Upper lobe of left lung (tissue), 4 donors: Measurements from ENCODE around the gene UBR2.

Source experiments
- EP300 ChIP-seq, 4 donors: sonication (generic); formaldehyde crosslinking; IDR thresholded peaks; one replicate each; pipeline ENCODE4 v1.5.1; 2017; ENCODE audit warnings: antibody characterized with exemption in 4 of 4, control low read depth in 2 of 4
- POLR2A ChIP-seq, 4 donors: fragments of 450-650 bp; IDR thresholded peaks; one replicate each; pipeline ENCODE4 v1.5.1; 2016 to 2017; ENCODE audit warnings: antibody characterized with exemption in 4 of 4, mild to moderate bottlenecking in 2 of 4
- POLR2AphosphoS5 ChIP-seq, 2 donors: sonication (generic); formaldehyde crosslinking; IDR thresholded peaks; one replicate each; pipeline ENCODE4 v1.5.1; 2017; ENCODE audit warnings: antibody characterized with exemption in 2 of 2
- TF ChIP-seq, protein P1 (sequence below), 6 experiments: fragments of 450-650 bp in 4 of 6; fragments of 200-600 bp in 2 of 6; sonication (generic) in 2 of 6; IDR thresholded peaks; one replicate each; pipeline ENCODE4 v1.5.1; 2016 to 2019; ENCODE audit warnings: antibody characterized with exemption in 6 of 6

DNA sequence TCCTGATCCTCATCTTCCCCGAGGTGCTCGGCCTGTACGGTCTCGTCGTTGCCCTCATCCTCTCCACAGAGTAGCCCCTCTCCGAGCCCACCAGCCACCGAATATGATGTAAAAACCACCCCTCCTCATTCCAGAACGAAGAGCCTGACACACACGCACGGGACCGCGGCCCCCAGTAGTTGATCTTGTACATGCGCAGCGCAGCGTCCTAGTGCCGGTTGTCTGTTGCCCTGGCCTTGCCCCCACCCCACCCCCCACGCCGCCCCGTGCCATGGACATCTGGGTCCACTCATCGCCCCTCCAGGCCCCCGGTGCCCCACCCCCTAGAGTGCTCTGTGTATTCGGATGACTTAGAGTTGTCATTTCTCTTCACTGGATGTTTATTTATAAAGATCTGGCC, 163.8 kb downstream of the UBR2 start:
- TF ChIP-seq, protein P1, sequence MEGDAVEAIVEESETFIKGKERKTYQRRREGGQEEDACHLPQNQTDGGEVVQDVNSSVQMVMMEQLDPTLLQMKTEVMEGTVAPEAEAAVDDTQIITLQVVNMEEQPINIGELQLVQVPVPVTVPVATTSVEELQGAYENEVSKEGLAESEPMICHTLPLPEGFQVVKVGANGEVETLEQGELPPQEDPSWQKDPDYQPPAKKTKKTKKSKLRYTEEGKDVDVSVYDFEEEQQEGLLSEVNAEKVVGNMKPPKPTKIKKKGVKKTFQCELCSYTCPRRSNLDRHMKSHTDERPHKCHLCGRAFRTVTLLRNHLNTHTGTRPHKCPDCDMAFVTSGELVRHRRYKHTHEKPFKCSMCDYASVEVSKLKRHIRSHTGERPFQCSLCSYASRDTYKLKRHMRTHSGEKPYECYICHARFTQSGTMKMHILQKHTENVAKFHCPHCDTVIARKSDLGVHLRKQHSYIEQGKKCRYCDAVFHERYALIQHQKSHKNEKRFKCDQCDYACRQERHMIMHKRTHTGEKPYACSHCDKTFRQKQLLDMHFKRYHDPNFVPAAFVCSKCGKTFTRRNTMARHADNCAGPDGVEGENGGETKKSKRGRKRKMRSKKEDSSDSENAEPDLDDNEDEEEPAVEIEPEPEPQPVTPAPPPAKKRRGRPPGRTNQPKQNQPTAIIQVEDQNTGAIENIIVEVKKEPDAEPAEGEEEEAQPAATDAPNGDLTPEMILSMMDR (IDR thresholded peaks at IDR 0.05), result no peak
- no peak for TF ChIP-seq POLR2AphosphoS5 (IDR thresholded peaks at IDR 0.05)
- no peak for TF ChIP-seq POLR2A (IDR thresholded peaks at IDR 0.05)
- TF ChIP-seq EP300 (IDR thresholded peaks at IDR 0.05), result no peak
